Measurements from ENCODE around the gene GOSR1. TPM values are rescaled to one million over a fixed set of nuclear protein-coding genes. Genes with fewer than 3 reads are reported as not detected.

The GOSR1 gene
- total RNA-seq, 1 donor from 2014 or later = 46.1 TPM

- H3K36me3 Mint-ChIP-seq (ENCODE audit: unreplicated experiment) = no peaks in the 10 kb centered on the region
- peaks cover 8% of the 10 kb centered on the region for H3K4me1 Mint-ChIP-seq (ENCODE audit: low read depth, unreplicated experiment)
- DNase-seq = no peak
- H3K4me3 Mint-ChIP-seq (ENCODE audit: unreplicated experiment) = peak overlapping the region; percentile 97
- H3K9me3 Mint-ChIP-seq (ENCODE audit: unreplicated experiment) = no peaks in the 10 kb centered on the region
- peak overlapping the region; percentile 98 for H3K27ac Mint-ChIP-seq (ENCODE audit: unreplicated experiment)
- peaks cover 3% of the 10 kb centered on the region for H3K27me3 Mint-ChIP-seq (ENCODE audit: unreplicated experiment)
- TF ChIP-seq CTCF (IDR thresholded peaks at IDR 0.05; ENCODE audit: partially characterized antibody, unreplicated experiment) = no peak
These were observed 504 bp upstream of the GOSR1 start for GRCh38 chr17:30476726-30477082.

GRCh38 chr17:30477774-30478115, 537 bp downstream of the GOSR1 start:
- H3K27me3 Mint-ChIP-seq (ENCODE audit: unreplicated experiment) = peaks cover 3% of the 10 kb centered on the region
- peak overlapping the region; percentile 98 for H3K27ac Mint-ChIP-seq (ENCODE audit: unreplicated experiment)
- peaks cover 8% of the 10 kb centered on the region for H3K4me1 Mint-ChIP-seq (ENCODE audit: low read depth, unreplicated experiment)
- H3K9me3 Mint-ChIP-seq (ENCODE audit: unreplicated experiment) = no peaks in the 10 kb centered on the region
- peak overlapping the region; percentile 97 for H3K4me3 Mint-ChIP-seq (ENCODE audit: unreplicated experiment)
- no peaks in the 10 kb centered on the region for H3K36me3 Mint-ChIP-seq (ENCODE audit: unreplicated experiment)
- TF ChIP-seq CTCF (IDR thresholded peaks at IDR 0.05; ENCODE audit: partially characterized antibody, unreplicated experiment) = no peak
- no peak for DNase-seq

GRCh38 chr17:30482555-30482954, 5.3 kb downstream of the GOSR1 start:
- Mint-ChIP-seq H3K36me3 (ENCODE audit: unreplicated experiment) (peaks cover 4% of the 10 kb centered on the region), H3K27ac (ENCODE audit: unreplicated experiment) (no peak overlapping the region), H3K4me3 (ENCODE audit: unreplicated experiment) (no peak overlapping the region), H3K4me1 (ENCODE audit: low read depth, unreplicated experiment) (peaks cover 3% of the 10 kb centered on the region), H3K9me3 (ENCODE audit: unreplicated experiment) (no peaks in the 10 kb centered on the region), H3K27me3 (ENCODE audit: unreplicated experiment) (no peaks in the 10 kb centered on the region)
- DNase-seq = no peak
- TF ChIP-seq CTCF (IDR thresholded peaks at IDR 0.05; ENCODE audit: partially characterized antibody, unreplicated experiment) = no peak

GRCh38 chr17:30483159-30483558, 6.0 kb downstream of the GOSR1 start:
- Mint-ChIP-seq H3K27ac (ENCODE audit: unreplicated experiment) (no peak overlapping the region), H3K4me3 (ENCODE audit: unreplicated experiment) (no peak overlapping the region), H3K36me3 (ENCODE audit: unreplicated experiment) (peaks cover 4% of the 10 kb centered on the region), H3K27me3 (ENCODE audit: unreplicated experiment) (no peaks in the 10 kb centered on the region), H3K4me1 (ENCODE audit: low read depth, unreplicated experiment) (peaks cover 2% of the 10 kb centered on the region), H3K9me3 (ENCODE audit: unreplicated experiment) (no peaks in the 10 kb centered on the region)
- TF ChIP-seq CTCF (IDR thresholded peaks at IDR 0.05; ENCODE audit: partially characterized antibody, unreplicated experiment) = no peak
- DNase-seq = no peak

GRCh38 chr17:30493780-30494179, 16.6 kb downstream of the GOSR1 start:
- no peaks in the 10 kb centered on the region for H3K4me1 Mint-ChIP-seq (ENCODE audit: low read depth, unreplicated experiment)

More at GRCh38 chr17:30493780-30494179, 16.6 kb downstream of the GOSR1 start:
- Mint-ChIP-seq H3K27ac (ENCODE audit: unreplicated experiment) (no peak overlapping the region), H3K9me3 (ENCODE audit: unreplicated experiment) (no peaks in the 10 kb centered on the region), H3K36me3 (ENCODE audit: unreplicated experiment) (peaks cover 4% of the 10 kb centered on the region), H3K27me3 (ENCODE audit: unreplicated experiment) (no peaks in the 10 kb centered on the region), H3K4me3 (ENCODE audit: unreplicated experiment) (no peak overlapping the region)
- DNase-seq = no peak
- no peak for TF ChIP-seq CTCF (IDR thresholded peaks at IDR 0.05; ENCODE audit: partially characterized antibody, unreplicated experiment)

Data from glutamatergic neuron (in vitro differentiated cells).